Fibroblast of mammary gland (primary cell): ENCODE data around the gene GAS6.
"Not testable (repeated sequence)": the region's sequence is repeated elsewhere in the genome, so short reads cannot be mapped to it uniquely, and the experiment has no call there.

Experiments
- DNase-seq: peaks from one replicate; pipeline ENCODE4 v3.0.0-alpha.2; 2010; ENCODE audit warnings: low read depth
- H3K4me3 ChIP-seq: 2 replicates; pipeline ENCODE4 v1.5.1; 2011; ENCODE audit warnings: low read depth, mild to moderate bottlenecking, low read length, moderate library complexity; ENCODE audit not compliant: control insufficient read depth
- CTCF ChIP-seq: conservative IDR thresholded peaks from 2 replicates; pipeline ENCODE4 v1.5.1; 2011; ENCODE audit warnings: low read depth, low read length, inconsistent platforms; ENCODE audit not compliant: control insufficient read depth, insufficient read depth

Gene GAS6

GRCh38 chr13:113798200-113798811 is 65.6 kb downstream of the GAS6 start:
- no peak for DNase-seq
- no peak for TF ChIP-seq CTCF
- H3K4me3 ChIP-seq: no peak overlapping the region

GRCh38 chr13:113796964-113797676 is 66.8 kb downstream of the GAS6 start:
- H3K4me3 ChIP-seq: no peak overlapping the region
- DNase-seq: no peak
- TF ChIP-seq CTCF: no peak

GRCh38 chr13:113796211-113796963 is 67.5 kb downstream of the GAS6 start:
- DNase-seq: no peak
- TF ChIP-seq CTCF: no peak
- no peak overlapping the region for H3K4me3 ChIP-seq

- not testable (repeated sequence) for H3K4me3 ChIP-seq, DNase-seq
Observed at GRCh38 chr13:113795362-113795761, 68.5 kb downstream of the GAS6 start.

- no peak overlapping the region for H3K4me3 ChIP-seq
- no peak for TF ChIP-seq CTCF
- DNase-seq: no peak
Observed at GRCh38 chr13:113794764-113795173, 69.1 kb downstream of the GAS6 start.

GRCh38 chr13:113794086-113794485 is 69.8 kb downstream of the GAS6 start:
- DNase-seq: no peak
- TF ChIP-seq CTCF: no peak

GRCh38 chr13:113793718-113794085 is 70.2 kb downstream of the GAS6 start:
- no peak for TF ChIP-seq CTCF
- no peak for DNase-seq
- H3K4me3 ChIP-seq: no peak overlapping the region

More at GRCh38 chr13:113794086-113794485, 69.8 kb downstream of the GAS6 start:
- no peak overlapping the region for H3K4me3 ChIP-seq
